ENCODE data around the gene USP31. TPM values are rescaled to one million over a fixed set of nuclear protein-coding genes. Genes with fewer than 3 reads are reported as not detected.

Gene USP31
- total RNA-seq, 1 donor from 2014 or later: 7.0 TPM

DNA sequence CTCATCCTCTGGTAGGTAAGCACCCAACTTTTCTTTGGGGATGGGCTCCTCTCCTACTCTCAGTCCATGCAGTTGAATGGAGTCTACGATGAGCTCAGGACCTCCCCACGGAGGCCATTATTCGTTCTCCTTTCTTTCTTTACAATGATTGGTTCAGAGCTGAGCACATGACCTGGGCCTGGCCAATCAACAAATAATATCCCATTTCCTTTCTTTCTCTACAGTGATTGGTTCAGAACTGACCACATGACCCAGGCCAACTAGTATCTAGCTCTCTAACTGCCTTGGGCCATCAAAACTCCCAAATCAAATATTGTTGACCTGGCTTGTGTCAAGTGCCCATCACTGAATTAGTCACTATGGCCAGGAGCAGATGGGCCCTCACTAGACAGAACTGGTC is 129.2 kb downstream of the USP31 start:
- intact Hi-C loops (cut with micrococcal nuclease): no loop called here

DNA sequence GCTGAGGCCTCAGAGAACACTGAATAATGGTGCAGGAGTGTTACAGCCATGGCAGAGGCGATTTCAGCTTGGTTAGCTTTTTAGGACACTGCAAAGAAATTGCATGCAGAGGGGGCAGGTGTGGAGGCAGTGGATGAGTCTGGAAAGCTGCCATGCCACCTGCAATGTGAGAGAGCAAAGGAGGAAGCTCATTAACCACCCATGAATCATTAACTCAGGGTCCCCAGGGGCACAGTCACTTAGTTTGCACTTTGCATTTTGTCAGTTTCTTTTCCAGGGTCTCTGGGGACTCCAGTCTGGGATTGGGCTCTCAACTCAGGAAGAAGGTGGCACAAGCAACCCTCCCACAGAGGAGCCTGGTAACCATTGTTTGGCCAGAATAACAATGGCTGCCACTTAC is 132.9 kb downstream of the USP31 start:
- intact Hi-C loops (cut with micrococcal nuclease): no loop called here

DNA sequence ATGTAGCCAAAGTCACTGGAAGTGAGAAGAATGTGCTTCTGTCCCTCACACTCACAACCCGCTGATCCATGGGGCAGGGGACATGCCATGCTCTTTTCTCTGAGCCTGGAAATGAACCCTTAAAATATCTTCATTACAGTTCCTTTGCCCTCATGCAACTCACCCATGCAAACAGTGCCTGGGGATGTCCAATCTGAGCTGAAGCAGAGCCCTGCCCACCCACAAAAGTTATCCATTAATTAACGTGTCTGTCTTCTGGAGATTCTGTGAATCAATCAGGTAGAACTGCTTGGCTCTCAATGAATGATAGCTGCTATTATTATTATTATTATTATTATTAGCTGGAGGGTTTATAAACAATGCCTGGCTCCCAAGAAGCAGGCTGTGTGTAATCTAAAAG is 133.7 kb downstream of the USP31 start:
- intact Hi-C loops (cut with micrococcal nuclease): no loop called here

DNA sequence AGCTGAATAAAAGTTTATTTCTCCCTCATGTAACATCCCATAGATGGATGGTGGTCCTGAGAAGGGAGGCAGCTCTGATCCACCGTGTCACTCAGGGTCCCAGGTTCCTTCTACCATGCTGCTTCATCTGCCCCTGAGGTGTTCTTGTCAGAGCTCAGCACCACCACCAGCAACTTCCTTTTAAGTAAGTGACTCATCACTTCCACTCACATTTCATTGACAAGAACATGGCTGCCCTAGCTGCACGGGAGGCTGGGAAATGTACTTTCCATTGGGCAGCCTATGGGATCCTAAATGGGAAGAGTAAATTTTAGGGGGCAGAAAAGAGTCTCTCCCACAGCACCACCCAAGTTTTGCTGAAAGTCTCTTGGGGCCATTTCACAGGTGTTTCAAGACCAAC is 134.7 kb downstream of the USP31 start:
- intact Hi-C loops (cut with micrococcal nuclease): no loop called here

Other genes with a start within 250 kb of the USP31 start
- gene SCNN1G, start 33.3 kb upstream of the USP31 start, total RNA-seq: not detected in 2 replicates
- not detected in 2 replicates for gene SCNN1B, start 152.8 kb upstream of the USP31 start, total RNA-seq